AG04450 (cell line): ENCODE data around the gene LAMB3. TPM values are rescaled to one million over a fixed set of nuclear protein-coding genes. Genes with fewer than 3 reads are reported as not detected.

Source experiments
- CTCF ChIA-PET: fragments of 300-600, 350-600 bp; formaldehyde crosslinking; extraction: SDS; loops from one replicate; lab custom pipeline; 2022; ENCODE audit warnings: antibody characterized with exemption, inconsistent platforms; lab: Charles Lee
- POLR2A ChIA-PET: fragments of 350-600 bp; formaldehyde crosslinking; extraction: SDS; loops from one replicate; lab custom pipeline; 2021; ENCODE audit warnings: antibody characterized with exemption, inconsistent platforms; lab: Yijun Ruan, JAX
- DNase-seq: peaks from one replicate; pipeline ENCODE4 v3.0.0-alpha.2; 2011; ENCODE audit warnings: low read depth, low spot score
- H3K27ac ChIP-seq: one replicate; pipeline ENCODE4 v1.5.1; 2012; ENCODE audit warnings: low read depth, low read length, control low read depth
- H3K27me3 ChIP-seq: one replicate; pipeline ENCODE4 v1.6.0; 2012; ENCODE audit warnings: low read length; ENCODE audit not compliant: control insufficient read depth, insufficient read depth
- H3K4me3 ChIP-seq: 2 replicates; pipeline ENCODE4 v1.5.1; 2011; ENCODE audit warnings: mild to moderate bottlenecking, low read depth, low read length, control low read depth
- H3K9me3 ChIP-seq: 2 replicates; pipeline ENCODE4 v1.5.1; 2012; ENCODE audit warnings: low read length; ENCODE audit not compliant: control insufficient read depth, insufficient read depth
- CTCF ChIP-seq: IDR thresholded peaks from 2 replicates; pipeline ENCODE4 v1.5.1; 2011; ENCODE audit warnings: low read depth, low read length, control low read depth, inconsistent platforms
- polyA plus RNA-seq: library from polyadenylated mRNA; depleted of rRNA; stranded (reverse); fragments of >200 nt; gene quantifications from 2 replicates; pipeline ENCODE4 v1.2.3, GENCODE V29; 2011; rRNA removed

LAMB3 gene
- polyA plus RNA-seq, 1 experiment, result 2.6 TPM

- no peak overlapping the region for H3K4me3 ChIP-seq
- POLR2A ChIA-PET, result no interaction called here
- CTCF ChIA-PET, result interaction anchor here (0.6 to 6.3 kb wide), 60 partner anchors 8 to 1535 kb away, joined by 3 to 52 read pairs (median 4); partner anchors contain the start of genes CAMK1G, G0S2 and HSD11B1
- TF ChIP-seq CTCF, result peak; percentile 68
- H3K27me3 ChIP-seq, result peaks cover 12% of the 10 kb centered on the region
- peak; percentile 45 for DNase-seq
- H3K9me3 ChIP-seq, result no peaks in the 10 kb centered on the region
- H3K27ac ChIP-seq, result no peak overlapping the region
These were observed 86.2 kb downstream of the LAMB3 start for GRCh38 chr1:209565759-209566678.

Other genes with a start within 250 kb of the LAMB3 start
- gene CAMK1G, start 68.7 kb downstream of the LAMB3 start, polyA plus RNA-seq, result 2.0 and 2.1 TPM in 2 replicates
- 3.5 and 4.7 TPM in 2 replicates for gene G0S2, start 23.0 kb upstream of the LAMB3 start, polyA plus RNA-seq
- gene HSD11B1, start 52.4 kb upstream of the LAMB3 start, polyA plus RNA-seq, result 4.5 and 4.7 TPM in 2 replicates
- gene TRAF3IP3, start 103.6 kb upstream of the LAMB3 start, polyA plus RNA-seq, result 0.06 and 0.10 TPM in 2 replicates
- 1.8 and 2.2 TPM in 2 replicates for gene C1orf74, start 132.1 kb upstream of the LAMB3 start, polyA plus RNA-seq
- 0.67 and 1.0 TPM in 2 replicates for gene IRF6, start 153.7 kb upstream of the LAMB3 start, polyA plus RNA-seq
- 7.5 and 8.6 TPM in 2 replicates for gene UTP25, start 175.5 kb upstream of the LAMB3 start, polyA plus RNA-seq